Measurements from ENCODE around the gene NTSR1.

DNA sequence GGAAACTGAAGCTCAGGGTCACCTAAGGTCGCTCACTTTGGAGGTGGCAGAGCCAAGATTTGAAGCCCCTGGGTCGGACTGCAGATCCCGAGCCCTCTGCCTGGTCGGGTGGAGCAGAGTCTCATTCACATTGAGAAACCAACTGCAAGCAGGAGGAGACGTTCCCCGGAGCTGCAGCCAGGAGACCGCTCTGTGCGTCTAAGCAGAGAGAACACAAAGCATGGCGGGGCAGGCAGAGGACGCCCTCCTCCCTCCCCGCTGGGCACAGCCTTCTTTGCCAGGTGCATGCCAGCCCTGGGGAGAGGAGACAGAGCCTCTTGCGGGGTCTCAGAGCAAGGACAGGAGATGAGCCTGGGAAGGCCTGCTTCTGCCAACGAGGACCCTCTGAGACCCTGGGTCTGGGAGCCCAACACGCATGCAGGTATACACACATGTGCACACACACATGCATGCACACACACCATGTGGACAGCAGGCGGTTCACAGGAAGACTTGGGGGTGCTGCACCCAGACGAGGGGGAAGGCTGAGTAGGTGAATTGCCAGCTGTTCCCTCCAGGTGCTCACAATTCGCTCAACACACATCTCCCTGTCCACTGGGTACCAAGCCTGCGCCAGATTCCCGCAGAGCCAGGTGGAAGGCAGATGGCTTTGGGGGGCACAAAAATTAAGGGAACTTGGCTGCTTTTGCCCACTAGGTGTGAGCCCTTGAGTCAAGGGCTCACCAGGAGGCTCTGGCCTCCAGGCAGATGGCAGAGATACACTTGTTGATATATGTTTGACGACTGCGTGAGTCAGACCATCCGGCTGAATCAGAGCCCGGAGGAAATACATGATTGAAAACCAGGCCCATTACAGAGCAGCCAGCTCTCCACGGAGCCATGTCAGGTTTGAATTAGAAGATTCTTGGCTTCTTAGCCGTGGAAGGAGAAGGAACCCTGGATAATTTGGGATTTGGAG lies 5.5 kb upstream of the NTSR1 start:
- TF ChIP-seq, protein P1, sequence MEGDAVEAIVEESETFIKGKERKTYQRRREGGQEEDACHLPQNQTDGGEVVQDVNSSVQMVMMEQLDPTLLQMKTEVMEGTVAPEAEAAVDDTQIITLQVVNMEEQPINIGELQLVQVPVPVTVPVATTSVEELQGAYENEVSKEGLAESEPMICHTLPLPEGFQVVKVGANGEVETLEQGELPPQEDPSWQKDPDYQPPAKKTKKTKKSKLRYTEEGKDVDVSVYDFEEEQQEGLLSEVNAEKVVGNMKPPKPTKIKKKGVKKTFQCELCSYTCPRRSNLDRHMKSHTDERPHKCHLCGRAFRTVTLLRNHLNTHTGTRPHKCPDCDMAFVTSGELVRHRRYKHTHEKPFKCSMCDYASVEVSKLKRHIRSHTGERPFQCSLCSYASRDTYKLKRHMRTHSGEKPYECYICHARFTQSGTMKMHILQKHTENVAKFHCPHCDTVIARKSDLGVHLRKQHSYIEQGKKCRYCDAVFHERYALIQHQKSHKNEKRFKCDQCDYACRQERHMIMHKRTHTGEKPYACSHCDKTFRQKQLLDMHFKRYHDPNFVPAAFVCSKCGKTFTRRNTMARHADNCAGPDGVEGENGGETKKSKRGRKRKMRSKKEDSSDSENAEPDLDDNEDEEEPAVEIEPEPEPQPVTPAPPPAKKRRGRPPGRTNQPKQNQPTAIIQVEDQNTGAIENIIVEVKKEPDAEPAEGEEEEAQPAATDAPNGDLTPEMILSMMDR (IDR thresholded peaks at IDR 0.05; ENCODE audit: low read depth, low read length, missing input control) = no peak
- no peak for TF ChIP-seq RAD21 (IDR thresholded peaks at IDR 0.05)
- TF ChIP-seq EGR1 (IDR thresholded peaks at IDR 0.05; ENCODE audit: low read depth in 2 of 2) = no peak
- TF ChIP-seq HNF4G (IDR thresholded peaks at IDR 0.05) = no peak
